ENCODE measurements around the gene ENOX1.

Gene ENOX1

GRCh38 chr13:43664700-43665191 lies 122.0 kb downstream of the ENOX1 start:
- no peak for DNase-seq

- DNase-seq = no peak
Measured at GRCh38 chr13:43663474-43664090, 123.2 kb downstream of the ENOX1 start.

GRCh38 chr13:43662976-43663375 lies 123.8 kb downstream of the ENOX1 start:
- DNase-seq = no peak

- no peak for DNase-seq
Measured at GRCh38 chr13:43661161-43661830, 125.5 kb downstream of the ENOX1 start.

- no peak for DNase-seq
Measured at GRCh38 chr13:43657485-43657884, 129.3 kb downstream of the ENOX1 start.

GRCh38 chr13:43653980-43654379 lies 132.8 kb downstream of the ENOX1 start:
- DNase-seq = no peak

- no peak for DNase-seq
Measured at GRCh38 chr13:43653395-43653794, 133.4 kb downstream of the ENOX1 start.

- no peak for DNase-seq
Measured at GRCh38 chr13:43652760-43653159, 134.0 kb downstream of the ENOX1 start.

- DNase-seq = no peak
Measured at GRCh38 chr13:43650882-43651281, 135.9 kb downstream of the ENOX1 start.

- DNase-seq = no peak
Measured at GRCh38 chr13:43648733-43649132, 138.0 kb downstream of the ENOX1 start.

GRCh38 chr13:43647471-43647870 lies 139.3 kb downstream of the ENOX1 start:
- no peak for DNase-seq

GRCh38 chr13:43640476-43640875 lies 146.3 kb downstream of the ENOX1 start:
- no peak for DNase-seq

GRCh38 chr13:43631106-43631505 lies 155.7 kb downstream of the ENOX1 start:
- DNase-seq = no peak

GRCh38 chr13:43629691-43630480 lies 156.9 kb downstream of the ENOX1 start:
- no peak for DNase-seq

GRCh38 chr13:43626994-43627393 lies 159.8 kb downstream of the ENOX1 start:
- no peak for DNase-seq

- no peak for DNase-seq
Measured at GRCh38 chr13:43614063-43614462, 172.7 kb downstream of the ENOX1 start.

- DNase-seq = no peak
Measured at GRCh38 chr13:43611281-43612273, 175.2 kb downstream of the ENOX1 start.

- DNase-seq = no peak
Measured at GRCh38 chr13:43608400-43609137, 178.2 kb downstream of the ENOX1 start.

GRCh38 chr13:43597599-43597945 lies 189.2 kb downstream of the ENOX1 start:
- no peak for DNase-seq

- DNase-seq = peak; percentile 9
Measured at GRCh38 chr13:43596924-43597598, 189.7 kb downstream of the ENOX1 start.

GRCh38 chr13:43596006-43596405 lies 190.8 kb downstream of the ENOX1 start:
- DNase-seq = no peak
